IMR-90 (cell line): ENCODE measurements around the gene EDIL3. TPM values are rescaled to one million over a fixed set of nuclear protein-coding genes. Genes with fewer than 3 reads are reported as not detected.

ENCODE experiments used
- ATAC-seq: fragments of 200-7000 bp; cut with Tn5 transposase; 2 replicates; pipeline ENCODE4 v1.9.1; 2020; ENCODE audit warnings: low read depth, mild to moderate bottlenecking, moderate library complexity
- BruUV-seq: library from RNA; stranded (reverse); fragments of 400-500 nt; replicated peaks from 2 replicates; lab custom pipeline; 2021; lab: Mats Ljungman, UMichigan
- CTCF ChIA-PET: fragments of 300-600 bp; formaldehyde crosslinking; extraction: SDS; loops from one replicate; lab custom pipeline; 2021; ENCODE audit warnings: antibody characterized with exemption; lab: Yijun Ruan, JAX
- POLR2A ChIA-PET: fragments of 300-600 bp; sonication (Branson Sonifier 250); formaldehyde crosslinking; loops from one replicate; lab custom pipeline; 2022; ENCODE audit warnings: antibody characterized with exemption; ENCODE audit not compliant: unreplicated experiment; lab: Charles Lee
- DNase-seq: peaks from one replicate; pipeline ENCODE4 v3.0.0; 2013
- H2AFZ ChIP-seq: replicated peaks from 2 replicates; pipeline ENCODE3; 2013; ENCODE audit warnings: low read length, mild to moderate bottlenecking; ENCODE audit not compliant: poor library complexity
- H2AK5ac ChIP-seq: 2 replicates; pipeline ENCODE4 v1.6.1; 2013; ENCODE audit warnings: low read depth, low read length, inconsistent platforms
- H2AK9ac ChIP-seq: replicated peaks from 2 replicates; pipeline ENCODE3; 2013; ENCODE audit warnings: mild to moderate bottlenecking, low read depth, low read length, moderate library complexity; ENCODE audit not compliant: poor library complexity
- H2BK120ac ChIP-seq: 2 replicates; pipeline ENCODE4 v1.6.1; 2013; ENCODE audit warnings: low read depth, low read length, inconsistent platforms
- H2BK15ac ChIP-seq: 3 replicates; pipeline ENCODE4 v1.6.1; 2013; ENCODE audit warnings: low read depth, low read length, inconsistent platforms
- H2BK20ac ChIP-seq: 2 replicates; pipeline ENCODE4 v1.6.1; 2013; ENCODE audit warnings: low read depth, mild to moderate bottlenecking, inconsistent platforms, low read length, moderate library complexity
- H2BK5ac ChIP-seq: 2 replicates; pipeline ENCODE4 v1.6.1; 2013; ENCODE audit warnings: mild to moderate bottlenecking, low read depth, low read length, inconsistent platforms; ENCODE audit not compliant: poor library complexity, severe bottlenecking
- H3K14ac ChIP-seq: replicated peaks from 2 replicates; pipeline ENCODE4 v1.6.1; 2013; ENCODE audit warnings: low read depth, low read length, inconsistent platforms
- H3K18ac ChIP-seq: 2 replicates; pipeline ENCODE4 v1.6.1; 2013; ENCODE audit warnings: low read depth, low read length, control low read depth
- H3K23ac ChIP-seq: 2 replicates; pipeline ENCODE4 v1.6.1; 2013; ENCODE audit warnings: low read depth, low read length, inconsistent platforms
- H3K27ac ChIP-seq: 2 replicates; pipeline ENCODE4 v1.5.1; 2013; ENCODE audit warnings: mild to moderate bottlenecking, control low read depth, low read length; ENCODE audit not compliant: insufficient read depth
- H3K27me3 ChIP-seq: 2 replicates; pipeline ENCODE4 v1.6.1; 2013; ENCODE audit warnings: low read length; ENCODE audit not compliant: control insufficient read depth, insufficient read depth
- H3K36me3 ChIP-seq: 2 replicates; pipeline ENCODE4 v1.6.1; 2013; ENCODE audit warnings: low read length, mixed read lengths; ENCODE audit not compliant: control insufficient read depth, insufficient read depth
- H3K4ac ChIP-seq: 2 replicates; pipeline ENCODE4 v1.6.1; 2013; ENCODE audit warnings: low read depth, low read length, inconsistent platforms
- H3K4me1 ChIP-seq: 2 replicates; pipeline ENCODE4 v1.6.1; 2013; ENCODE audit warnings: low read length, mixed read lengths; ENCODE audit not compliant: control insufficient read depth, insufficient read depth
- H3K4me2 ChIP-seq: 2 replicates; pipeline ENCODE4 v1.6.1; 2013; ENCODE audit warnings: low read depth, mild to moderate bottlenecking, control low read depth, low read length, moderate library complexity
- H3K4me3 ChIP-seq: 2 replicates; pipeline ENCODE4 v1.5.1; 2013; ENCODE audit warnings: low read depth, mild to moderate bottlenecking, control low read depth, low read length, moderate library complexity; ENCODE audit not compliant: insufficient read depth
- H3K56ac ChIP-seq: 2 replicates; pipeline ENCODE4 v1.6.1; 2013; ENCODE audit warnings: low read length, inconsistent platforms; ENCODE audit not compliant: insufficient read depth; ENCODE audit errors: extremely low read depth
- H3K79me1 ChIP-seq, 2 experiments: 2 replicates each; pipeline ENCODE4 v1.6.1; 2013; ENCODE audit warnings: low read length in 2 of 2, inconsistent platforms in 1 of 2, low read depth in 1 of 2
- H3K9ac ChIP-seq: 2 replicates; pipeline ENCODE4 v1.6.1; 2013; ENCODE audit warnings: low read depth, low read length, control low read depth
- H3K9me1 ChIP-seq: 2 replicates; pipeline ENCODE4 v1.6.1; 2013; ENCODE audit warnings: low read length, inconsistent platforms; ENCODE audit not compliant: insufficient read depth
- H3K9me3 ChIP-seq: 2 replicates; pipeline ENCODE4 v1.6.1; 2013; ENCODE audit warnings: low read length; ENCODE audit not compliant: control insufficient read depth, insufficient read depth
- H4K20me1 ChIP-seq: 2 replicates; pipeline ENCODE4 v1.6.1; 2013; ENCODE audit warnings: low read length, inconsistent platforms; ENCODE audit not compliant: insufficient read depth
- H4K5ac ChIP-seq: 2 replicates; pipeline ENCODE4 v1.6.1; 2013; ENCODE audit warnings: mild to moderate bottlenecking, low read depth, low read length, control low read depth
- H4K8ac ChIP-seq, 2 experiments: 2 replicates each; pipeline ENCODE4 v1.6.1; 2013; ENCODE audit warnings: low read depth in 2 of 2, low read length in 2 of 2, control low read depth in 1 of 2, inconsistent platforms in 1 of 2
- H4K91ac ChIP-seq: 2 replicates; pipeline ENCODE4 v1.6.1; 2013; ENCODE audit warnings: low read depth, low read length, inconsistent platforms; ENCODE audit not compliant: insufficient read depth
- CHD1 ChIP-seq: IDR thresholded peaks from 2 replicates; pipeline ENCODE4 v1.6.1; 2012; ENCODE audit warnings: low read depth, low read length, improper control_type of control experiment
- FOS ChIP-seq: fragments of 150-350 bp; IDR thresholded peaks from 2 replicates; pipeline ENCODE4 v1.6.1; 2016; ENCODE audit warnings: low read depth, low read length
- MAFK ChIP-seq: IDR thresholded peaks from 2 replicates; pipeline ENCODE4 v1.6.1; 2012; ENCODE audit warnings: low read depth, low read length, improper control_type of control experiment
- POLR2A ChIP-seq: IDR thresholded peaks from 2 replicates; pipeline ENCODE4 v1.6.1; 2012; ENCODE audit warnings: mild to moderate bottlenecking, low read depth, low read length
- RCOR1 ChIP-seq: IDR thresholded peaks from 2 replicates; pipeline ENCODE4 v1.6.1; 2012; ENCODE audit warnings: mild to moderate bottlenecking, low read length, improper control_type of control experiment; ENCODE audit not compliant: insufficient replicate concordance
- SMC3 ChIP-seq: fragments of 150-350 bp; IDR thresholded peaks from 2 replicates; pipeline ENCODE4 v1.6.1; 2016; ENCODE audit warnings: low read depth, mild to moderate bottlenecking, antibody characterized with exemption, low read length, moderate library complexity
- USF2 ChIP-seq: fragments of 150-350 bp; IDR thresholded peaks from 2 replicates; pipeline ENCODE4 v1.6.1; 2017; ENCODE audit warnings: mild to moderate bottlenecking, antibody characterized with exemption, low read length, low read depth
- WGBS, 2 experiments: methylation state at CpG; one replicate each; pipeline versions ENCODE4 v1.1.5 to v1.1.7; 2013; ENCODE audit warnings: missing lambda C conversion rate in 2 of 2; ENCODE audit not compliant: insufficient read length in 1 of 2; ENCODE audit errors: extremely low coverage in 2 of 2; 5-methylcytosine and 5-hydroxymethylcytosine counted together
- dilution Hi-C: fragments of 300-500 bp; cut with HindIII; formaldehyde crosslinking; loops from one replicate; pipeline ENCODE4 v1.14.3; 2018; ENCODE audit warnings: low sequenced_read_pairs; ENCODE audit not compliant: unreplicated experiment
- in situ Hi-C: fragments of 300-500 bp; cut with MboI; formaldehyde crosslinking; loops from 3 replicates; pipeline ENCODE4 v1.14.3; 2019; ENCODE audit warnings: low sequenced_read_pairs, inconsistent platforms, mixed read lengths
- intact Hi-C: fragments of 100-400 bp; cut with micrococcal nuclease; formaldehyde crosslinking; loops from 2 replicates; pipeline ENCODE4 v1.10.0; 2022
- polyA plus RNA-seq, 3 experiments: library from polyadenylated mRNA; depleted of rRNA; stranded (reverse); fragments of >200 nt; gene quantifications; 2 replicates each; pipeline ENCODE4 v1.2.3, GENCODE V29; 2012; ENCODE audit warnings: low replicate concordance in 1 of 3
- total RNA-seq: library from RNA; depleted of rRNA; stranded (reverse); fragments of >200 nt; gene quantifications from 2 replicates; pipeline ENCODE4 v1.2.3, GENCODE V29; 2012

Gene EDIL3
- total and polyA plus RNA-seq, 2 of the 4 experiments (the other 2 are of a cell fraction): 55.5 to 82.8 TPM

GRCh38 chr5:84303315-84303714 is 81.4 kb downstream of the EDIL3 start:
- dilution Hi-C loops: no loop called here

More at GRCh38 chr5:84303315-84303714, 81.4 kb downstream of the EDIL3 start:
- Histone ChIP-seq H4K91ac (peak overlapping the region; percentile 75; the same call in 1 of the 2 replicates), H3K56ac (no peak overlapping the region), H3K9ac (no peak overlapping the region), H3K36me3 (no peaks in the 10 kb centered on the region; the same call in 1 of the 2 replicates), H3K27ac (no peak overlapping the region), H2AK5ac (peak overlapping the region; percentile 94), H2BK20ac (peak overlapping the region; percentile 48), H3K23ac (no peak overlapping the region), H3K79me1 (peaks cover 16 to 29% of the 10 kb centered on the region in 2 experiments), H3K14ac (no peak overlapping the region; the same call in 1 of the 2 replicates), H2BK120ac (peak overlapping the region; percentile 71), H4K5ac (no peak overlapping the region), H3K27me3 (no peaks in the 10 kb centered on the region), H3K18ac (no peak overlapping the region), H3K4me2 (no peak overlapping the region), H2AFZ (no peak overlapping the region), H3K9me1 (peaks cover 2% of the 10 kb centered on the region; the same call in 1 of the 2 replicates), H2AK9ac (no peak overlapping the region), H2BK15ac (peak overlapping the region; percentile 91; the same call in 2 of the 3 replicates), H3K4me3 (no peak overlapping the region), H4K20me1 (no peaks in the 10 kb centered on the region), H2BK5ac (peak overlapping the region; percentile 63), H3K4me1 (no peaks in the 10 kb centered on the region; the same call in 1 of the 2 replicates), H3K4ac (peak overlapping the region; percentile 61), H4K8ac (peak overlapping the region in 1 of 2 experiments; percentile 50; a peak in 1 of 4 replicates), H3K9me3 (no peaks in the 10 kb centered on the region)
- in situ Hi-C loops (no loop called here), intact Hi-C loops (no loop called here)
- TF ChIP-seq FOS (peak; percentile 39; the same call in 1 of the 2 replicates), SMC3 (no peak), POLR2A (no peak), MAFK (no peak), RCOR1 (no peak), USF2 (no peak), CHD1 (no peak)
- no CpG with 5 or more reads among the region's 3 CpGs for WGBS, 2 experiments
- ChIA-PET CTCF (no interaction called here), POLR2A (no interaction called here)
- DNase-seq (peak; percentile 62), ATAC-seq (no peak)
- BruUV-seq: no TSS peak
